Heart right ventricle (tissue), 16 donors: ENCODE data around the gene OLFM4. TPM values are rescaled to one million over a fixed set of nuclear protein-coding genes. Genes with fewer than 3 reads are reported as not detected.

Source experiments
- ATAC-seq, 8 donors: fragments of 200-7000 bp; cut with Tn5 transposase; one replicate each; pipeline ENCODE4 v1.9.1; 2020; ENCODE audit warnings: mild to moderate bottlenecking in 8 of 8, moderate library complexity in 8 of 8, moderate number of reproducible peaks in 1 of 8
- DNase-seq, 2 donors: peaks; one replicate each; pipeline ENCODE4 v3.0.0-alpha.2; 2020
- H3K27ac ChIP-seq, 10 donors: fragments of 200-600 bp; sonication (generic) in 2 of 10; one replicate each; pipeline versions ENCODE4 v1.5.0 to v1.8.0; 2020 to 2022; ENCODE audit warnings: mild to moderate bottlenecking in 3 of 10
- H3K27me3 ChIP-seq, 7 donors: fragments of 200-600 bp; one replicate each; pipeline ENCODE4 v1.8.0; 2021 to 2022; ENCODE audit warnings: mild to moderate bottlenecking in 2 of 7
- H3K36me3 ChIP-seq, 9 donors: fragments of 200-600 bp; sonication (generic) in 1 of 9; one replicate each; pipeline versions ENCODE4 v1.5.0 to v1.8.0; 2020 to 2022; ENCODE audit warnings: mild to moderate bottlenecking in 2 of 9
- H3K4me1 ChIP-seq, 9 donors: fragments of 200-600 bp; sonication (generic) in 1 of 9; one replicate each; pipeline versions ENCODE4 v1.5.0 to v1.8.0; 2020 to 2022; ENCODE audit warnings: mild to moderate bottlenecking in 4 of 9
- H3K4me3 ChIP-seq, 10 donors: fragments of 200-600 bp; sonication (generic) in 2 of 10; one replicate each; pipeline versions ENCODE4 v1.5.0 to v1.8.0; 2020 to 2022; ENCODE audit warnings: mild to moderate bottlenecking in 7 of 10, moderate library complexity in 2 of 10
- H3K9me3 ChIP-seq, 11 donors: fragments of 200-600 bp in 10 of 11; sonication (generic) in 2 of 11; one replicate each; pipeline versions ENCODE4 v1.5.0 to v1.8.0; 2013 to 2022; ENCODE audit warnings: mild to moderate bottlenecking in 2 of 11, control low read depth in 1 of 11, moderate library complexity in 1 of 11
- WGBS, 2 donors: extraction: QIAGEN DNeasy Blood & Tissue Kit; methylation state at CpG; one replicate each; pipeline ENCODE4 v1.1.7; 2013; ENCODE audit warnings: inconsistent platforms in 1 of 2; 5-methylcytosine and 5-hydroxymethylcytosine counted together
- intact Hi-C, 10 donors: fragments of 100-400 bp; cut with DNase I; formaldehyde crosslinking; loops; one replicate each; pipeline versions ENCODE4 v1.11.1 to v1.14.2; 2022
- polyA plus RNA-seq, 2 donors: library from polyadenylated mRNA; stranded (reverse); fragments of 200-250 nt; gene quantifications; one replicate each; pipeline ENCODE4 v1.2.3, GENCODE V29; 2013
- total RNA-seq, 10 donors: library from RNA; stranded (reverse); fragmentation: NEBNext Ultra II Directional in 3 of 10; extraction: Animal tissue kit (Norgen Biotek cat#: 25700) in 3 of 10; gene quantifications; one replicate each; pipeline versions ENCODE4 v1.2.1 to v1.2.4, GENCODE V29; 2021 to 2023
- TF ChIP-seq, protein P1 (sequence below), 9 donors: fragments of 200-600 bp; sonication (generic) in 2 of 9; IDR thresholded peaks; one replicate each; pipeline versions ENCODE4 v1.5.0 to v1.8.0; 2021 to 2022; ENCODE audit warnings: antibody characterized with exemption in 9 of 9, mild to moderate bottlenecking in 5 of 9, moderate library complexity in 1 of 9
- donor health status: Arrhythmogenic right ventricular cardiomyopathy.
- donor health status: ischemic (EF 13 %, LVEDD 7.1; RV severe dilation, severe dysfunction).
- donor health status: healthy with polysubstance abuse.
- donor health status: DM: no; HTN: yes; CAD: no.
- donor health status: DM: no; HTN: no; CAD: no.
- donor health status: ischemic (EF 25% LVEDD 6.9; RV normal size, moderate dysfunction).
- donor health status: ischemic (EF 25% LVEDD 5.7; RV mildly dilated, moderate dysfunction).
- donor health status: healthy.
- donor health status: DM: yes; HTN: yes; CAD: no.
- donor health status: Ischemic cardiomyopathy.
- donor health status: ischemic (EF 35%, LVEDD 5.7; RV mildly dilated, moderate dysfunction).
- donor health status: nonischemic (EF 11% LVEDD 7.7; RV severe dilation, severe dysfunction).
- donor health status: DM: yes; HTN: yes; CAD: no.
- donor health status: PGD.
- donor health status: ischemic (EF 29% LVEDD 5.4; RV normal size, mild dysfunction).
- donor health status: nonischemic (EF 23%, LVEDD 6.1; RV moderate dilation, normal function).

The OLFM4 gene
- total and polyA plus RNA-seq, 12 donors = 0.06 to 1.6 (median 0.30) TPM; not detected in 6

GRCh38 chr13:53054569-53054968, 26.0 kb downstream of the OLFM4 start:
- intact Hi-C loops = no loop called here
- ATAC-seq (no peak), DNase-seq (no peak)
- Histone ChIP-seq H3K4me1 (peaks cover 0 to 11% (median 6%) of the 10 kb centered on the region in 9 donors), H3K4me3 (no peak overlapping the region), H3K9me3 (no peaks in the 10 kb centered on the region), H3K36me3 (no peaks in the 10 kb centered on the region), H3K27me3 (peaks cover 0 to 5% (median 0%) of the 10 kb centered on the region in 7 donors), H3K27ac (no peak overlapping the region)
- WGBS, 2 donors = 70 to 78% methylated on average over 4 of the region's 4 CpGs
- TF ChIP-seq, protein P1, sequence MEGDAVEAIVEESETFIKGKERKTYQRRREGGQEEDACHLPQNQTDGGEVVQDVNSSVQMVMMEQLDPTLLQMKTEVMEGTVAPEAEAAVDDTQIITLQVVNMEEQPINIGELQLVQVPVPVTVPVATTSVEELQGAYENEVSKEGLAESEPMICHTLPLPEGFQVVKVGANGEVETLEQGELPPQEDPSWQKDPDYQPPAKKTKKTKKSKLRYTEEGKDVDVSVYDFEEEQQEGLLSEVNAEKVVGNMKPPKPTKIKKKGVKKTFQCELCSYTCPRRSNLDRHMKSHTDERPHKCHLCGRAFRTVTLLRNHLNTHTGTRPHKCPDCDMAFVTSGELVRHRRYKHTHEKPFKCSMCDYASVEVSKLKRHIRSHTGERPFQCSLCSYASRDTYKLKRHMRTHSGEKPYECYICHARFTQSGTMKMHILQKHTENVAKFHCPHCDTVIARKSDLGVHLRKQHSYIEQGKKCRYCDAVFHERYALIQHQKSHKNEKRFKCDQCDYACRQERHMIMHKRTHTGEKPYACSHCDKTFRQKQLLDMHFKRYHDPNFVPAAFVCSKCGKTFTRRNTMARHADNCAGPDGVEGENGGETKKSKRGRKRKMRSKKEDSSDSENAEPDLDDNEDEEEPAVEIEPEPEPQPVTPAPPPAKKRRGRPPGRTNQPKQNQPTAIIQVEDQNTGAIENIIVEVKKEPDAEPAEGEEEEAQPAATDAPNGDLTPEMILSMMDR (IDR thresholded peaks at IDR 0.05) = no peak

- ATAC-seq (no peak), DNase-seq (no peak)
- TF ChIP-seq, protein P1 (IDR thresholded peaks at IDR 0.05) = no peak
- no peaks in the 10 kb centered on the region for H3K9me3 ChIP-seq
- intact Hi-C loops = no loop called here
- no peaks in the 10 kb centered on the region for H3K4me1 ChIP-seq
- H3K36me3 ChIP-seq = no peaks in the 10 kb centered on the region
- 77% methylated on average over 3 of the region's 3 CpGs for WGBS, 2 donors
- H3K4me3 ChIP-seq = no peak overlapping the region
- H3K27ac ChIP-seq = no peak overlapping the region
- peaks cover 0 to 13% (median 0%) of the 10 kb centered on the region in 7 donors for H3K27me3 ChIP-seq
These were observed 29.6 kb downstream of the OLFM4 start for GRCh38 chr13:53058065-53058679.

GRCh38 chr13:53060840-53061490, 32.4 kb downstream of the OLFM4 start:
- no peak for ATAC-seq
- TF ChIP-seq, protein P1 (IDR thresholded peaks at IDR 0.05) = no peak
- Histone ChIP-seq H3K4me3 (no peak overlapping the region), H3K4me1 (peaks cover 0 to 4% (median 0%) of the 10 kb centered on the region in 9 donors), H3K27me3 (peaks cover 0 to 38% (median 6%) of the 10 kb centered on the region in 7 donors), H3K27ac (no peak overlapping the region), H3K36me3 (no peaks in the 10 kb centered on the region), H3K9me3 (no peaks in the 10 kb centered on the region)
- 82 to 87% methylated on average over 9 of the region's 9 CpGs for WGBS, 2 donors
- no peak for DNase-seq
- intact Hi-C loops = no loop called here

DNA sequence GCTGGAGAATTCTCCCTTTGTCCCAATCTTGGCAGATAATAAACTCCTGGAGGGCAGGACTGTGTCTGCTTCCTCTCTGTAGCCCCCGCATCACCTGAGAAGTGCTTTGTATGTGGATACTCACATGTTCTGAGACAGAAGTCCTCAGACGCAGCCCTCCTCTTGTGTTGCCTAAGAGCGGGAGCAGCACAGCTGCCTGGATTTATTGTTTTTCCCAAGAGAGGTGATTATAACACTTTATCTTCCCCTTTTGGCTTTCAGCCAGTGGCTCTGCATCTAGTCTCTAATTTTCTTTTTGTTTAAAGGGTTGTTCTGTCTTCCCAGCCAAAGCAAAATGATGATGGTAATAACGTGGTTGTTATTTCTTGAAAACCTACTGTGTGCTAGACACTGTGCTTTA, 36.1 kb downstream of the OLFM4 start:
- Histone ChIP-seq H3K27me3 (peaks cover 0 to 46% (median 9%) of the 10 kb centered on the region in 7 donors), H3K9me3 (no peaks in the 10 kb centered on the region), H3K4me1 (peaks cover 0 to 4% (median 0%) of the 10 kb centered on the region in 9 donors), H3K36me3 (no peaks in the 10 kb centered on the region), H3K27ac (no peak overlapping the region), H3K4me3 (no peak overlapping the region)
- ATAC-seq = peak in 5 of 8 donors; percentile 39 to 77 (median 54)
- TF ChIP-seq, protein P1 (IDR thresholded peaks at IDR 0.05) = no peak
- peak in 1 of 2 donors; percentile 15 for DNase-seq
- intact Hi-C loops = no loop called here
- 28 to 42% methylated on average over 4 of the region's 4 CpGs for WGBS, 2 donors
